GM19324 (cell line): Measurements from ENCODE around the gene ZNF287.

ENCODE experiments used
- ATAC-seq: cut with Tn5 transposase; IDR thresholded peaks from one replicate; pipeline ENCODE4 v1.9.1; 2021; ENCODE audit warnings: mild to moderate bottlenecking, moderate library complexity; ENCODE audit not compliant: unreplicated experiment, low FRiP score

ZNF287 gene

GRCh38 chr17:16517477-16517876 lies 51.5 kb downstream of the ZNF287 start:
- ATAC-seq: no peak

- no peak for ATAC-seq
Observed at GRCh38 chr17:16516594-16517051, 52.4 kb downstream of the ZNF287 start.

- ATAC-seq: no peak
Observed at GRCh38 chr17:16515933-16516332, 53.1 kb downstream of the ZNF287 start.

- ATAC-seq: no peak
Observed at GRCh38 chr17:16513873-16514272, 55.1 kb downstream of the ZNF287 start.

- no peak for ATAC-seq
Observed at GRCh38 chr17:16512011-16512410, 57.0 kb downstream of the ZNF287 start.

GRCh38 chr17:16511593-16511992 lies 57.4 kb downstream of the ZNF287 start:
- ATAC-seq: no peak

GRCh38 chr17:16507918-16508533 lies 61.0 kb downstream of the ZNF287 start:
- no peak for ATAC-seq

- ATAC-seq: no peak
Observed at GRCh38 chr17:16506188-16506587, 62.8 kb downstream of the ZNF287 start.

- no peak for ATAC-seq
Observed at GRCh38 chr17:16504984-16505383, 64.0 kb downstream of the ZNF287 start.
